HG02973 (cell line): ENCODE results near the gene RNF2.

Experiments
- ATAC-seq: cut with Tn5 transposase; IDR thresholded peaks from one replicate; pipeline ENCODE4 v1.9.1; 2021; ENCODE audit warnings: moderate library complexity; ENCODE audit not compliant: unreplicated experiment

The RNF2 gene

DNA sequence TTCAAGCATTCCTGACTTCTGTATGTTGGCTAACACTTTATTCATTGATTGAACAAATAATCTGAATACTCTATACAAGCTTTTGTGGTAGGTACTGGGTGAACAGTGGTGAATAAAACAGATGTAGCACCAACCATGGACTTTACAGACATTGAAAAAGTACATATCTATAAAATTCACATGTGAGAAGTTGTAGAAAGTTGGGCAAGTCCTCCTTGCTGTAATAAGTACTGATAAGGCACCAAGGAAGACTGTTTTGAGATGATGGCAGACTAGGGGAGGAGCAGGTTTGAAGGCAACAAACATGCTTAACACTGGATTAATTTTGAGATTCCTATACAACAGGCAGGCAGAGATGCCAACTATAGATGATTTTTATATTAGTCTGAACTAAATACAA, 42.4 kb downstream of the RNF2 start:
- no peak for ATAC-seq

DNA sequence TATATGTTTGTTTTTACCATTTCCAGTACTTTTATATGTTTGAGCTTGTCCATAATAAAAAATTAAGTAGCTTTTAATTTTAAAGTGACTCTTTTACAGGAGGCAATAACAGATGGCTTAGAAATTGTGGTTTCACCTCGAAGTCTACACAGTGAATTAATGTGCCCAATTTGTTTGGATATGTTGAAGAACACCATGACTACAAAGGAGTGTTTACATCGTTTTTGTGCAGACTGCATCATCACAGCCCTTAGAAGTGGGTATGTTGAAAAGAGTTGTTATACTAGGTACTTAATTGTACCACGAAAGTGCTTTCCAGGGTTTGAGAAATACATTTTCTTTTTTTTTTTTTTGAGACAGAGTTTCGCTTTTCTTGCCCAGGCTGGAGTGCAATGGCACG, 46.1 kb downstream of the RNF2 start:
- ATAC-seq: no peak

DNA sequence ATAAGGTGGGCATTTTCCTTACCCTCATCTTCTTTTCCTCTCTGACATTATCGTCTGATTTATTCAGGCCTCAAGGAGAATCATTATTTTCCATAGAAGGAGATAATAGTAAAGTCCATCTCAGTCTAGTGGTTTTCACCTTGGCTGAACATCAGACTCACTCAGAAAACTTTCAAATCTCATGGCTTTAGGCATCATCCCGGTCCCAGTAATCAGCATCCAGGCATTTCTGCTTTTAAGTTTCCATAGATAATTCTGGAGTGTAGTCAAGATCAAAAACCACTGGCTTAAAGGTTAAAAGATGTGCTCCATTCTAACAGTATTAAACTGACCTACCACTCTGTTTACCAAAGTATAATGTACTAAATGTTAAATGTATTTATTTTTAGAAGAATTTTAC, 49.4 kb downstream of the RNF2 start:
- ATAC-seq: no peak

DNA sequence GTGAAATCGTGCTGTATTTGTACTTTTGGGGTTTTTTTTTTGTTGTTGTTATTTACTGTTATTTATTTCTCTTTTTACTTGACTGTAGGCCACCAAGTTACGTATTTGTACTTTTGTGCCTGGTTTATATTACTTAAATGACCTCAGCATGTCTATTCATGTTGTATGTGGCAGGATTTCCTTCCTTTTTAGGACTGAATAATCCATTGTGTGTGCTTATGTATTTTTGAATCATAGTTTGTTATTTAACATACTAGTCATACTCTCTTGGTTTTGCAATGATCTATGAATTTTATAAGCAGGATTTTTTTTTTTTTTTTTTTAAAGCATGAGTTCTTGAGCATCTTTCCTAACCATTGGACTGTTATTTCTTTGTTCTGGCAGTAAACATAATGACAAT, 51.2 kb downstream of the RNF2 start:
- ATAC-seq: no peak

GRCh38 chr1:185104083-185104482, 58.7 kb downstream of the RNF2 start:
- ATAC-seq: no peak

DNA sequence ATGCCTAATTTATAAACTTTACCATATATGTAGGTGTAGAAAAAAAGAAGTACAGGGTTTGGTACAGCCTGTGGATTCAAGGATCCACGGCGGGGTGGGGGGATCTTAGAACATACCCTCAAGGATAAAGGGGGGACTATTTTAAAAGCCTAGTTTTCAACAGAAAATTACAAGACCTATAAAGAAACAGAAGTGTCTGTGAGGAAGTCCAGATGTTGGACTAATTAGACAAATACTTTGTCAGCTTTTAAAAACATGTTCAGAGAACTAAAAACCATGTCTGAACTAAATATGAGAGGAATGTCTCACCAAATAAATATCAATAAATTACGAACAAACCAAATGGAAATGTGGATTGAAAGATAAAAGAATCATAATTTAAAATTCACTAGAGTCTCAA, 59.8 kb downstream of the RNF2 start:
- no peak for ATAC-seq

GRCh38 chr1:185108321-185108720, 63.0 kb downstream of the RNF2 start:
- ATAC-seq: no peak

DNA sequence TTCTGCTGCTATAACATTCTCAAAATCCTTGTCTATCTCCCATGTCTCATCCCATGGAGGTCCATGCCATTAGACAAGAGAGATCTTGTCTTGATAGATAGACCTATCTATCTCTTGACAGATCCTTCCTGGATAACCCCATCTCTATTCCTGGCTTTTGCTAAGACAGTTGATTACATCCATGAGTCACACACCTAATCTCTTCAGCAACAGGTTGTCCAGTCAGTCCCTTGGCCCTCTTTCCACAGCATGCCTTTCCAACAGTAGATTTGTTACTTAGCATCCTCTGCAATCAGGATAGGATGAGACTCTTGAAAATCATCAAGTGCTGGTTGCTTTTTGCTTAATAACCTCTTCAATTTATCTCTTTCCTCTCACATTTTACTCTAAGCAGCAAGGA, 64.8 kb downstream of the RNF2 start:
- no peak for ATAC-seq

DNA sequence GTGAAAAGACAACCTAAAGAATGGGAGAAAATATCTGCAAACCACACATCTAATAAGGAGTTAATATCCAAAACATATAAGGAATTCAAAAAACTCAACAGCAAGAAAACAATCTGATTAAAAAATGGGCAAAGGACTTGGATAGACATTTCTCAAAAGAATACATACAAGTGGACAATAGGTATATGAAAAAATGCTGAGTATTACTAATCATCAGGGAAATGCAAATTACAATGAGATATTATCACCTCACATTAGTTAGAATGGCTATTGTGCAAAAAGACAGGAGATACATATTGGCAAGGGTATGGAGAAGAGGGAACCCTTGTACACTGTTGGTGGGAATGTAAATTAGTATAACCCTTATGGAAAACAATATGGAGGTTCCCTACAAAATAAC, 66.5 kb downstream of the RNF2 start:
- no peak for ATAC-seq

DNA sequence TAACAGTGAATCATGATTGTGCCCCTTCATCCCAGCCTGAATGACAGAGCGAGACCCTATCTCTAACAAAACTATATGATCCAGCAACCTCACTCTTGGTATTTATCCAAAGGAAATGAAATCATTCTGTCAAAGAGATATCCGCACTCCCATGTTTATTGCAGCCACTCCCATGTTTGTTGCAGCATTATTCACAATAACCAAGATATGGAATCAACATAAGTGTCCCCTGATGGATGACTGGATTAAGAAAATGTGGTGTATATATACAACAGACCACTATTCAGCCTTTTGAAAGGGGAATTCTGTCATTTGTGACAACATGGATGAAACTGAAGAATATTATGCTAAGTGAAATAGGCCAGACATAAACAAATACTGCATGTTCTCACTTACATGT, 67.0 kb downstream of the RNF2 start:
- ATAC-seq: no peak

DNA sequence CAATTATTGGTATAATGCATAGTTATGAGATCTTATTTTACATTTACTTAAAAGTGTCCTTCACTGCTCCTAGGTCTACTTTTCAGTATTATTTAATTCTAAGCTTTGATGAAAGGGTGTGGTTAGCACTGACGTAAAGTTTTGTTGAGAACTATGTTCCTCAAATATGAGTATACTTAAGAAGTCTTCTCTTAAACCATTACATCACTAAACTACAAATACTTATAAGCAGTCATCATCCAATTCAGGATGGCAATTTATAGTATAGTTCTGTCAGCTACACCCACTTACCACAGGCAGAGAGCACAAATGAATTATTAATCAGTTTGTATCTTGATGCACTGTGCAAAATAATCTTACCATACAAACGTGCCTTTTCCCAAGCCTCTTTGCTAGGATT, 84.3 kb downstream of the RNF2 start:
- no peak for ATAC-seq

DNA sequence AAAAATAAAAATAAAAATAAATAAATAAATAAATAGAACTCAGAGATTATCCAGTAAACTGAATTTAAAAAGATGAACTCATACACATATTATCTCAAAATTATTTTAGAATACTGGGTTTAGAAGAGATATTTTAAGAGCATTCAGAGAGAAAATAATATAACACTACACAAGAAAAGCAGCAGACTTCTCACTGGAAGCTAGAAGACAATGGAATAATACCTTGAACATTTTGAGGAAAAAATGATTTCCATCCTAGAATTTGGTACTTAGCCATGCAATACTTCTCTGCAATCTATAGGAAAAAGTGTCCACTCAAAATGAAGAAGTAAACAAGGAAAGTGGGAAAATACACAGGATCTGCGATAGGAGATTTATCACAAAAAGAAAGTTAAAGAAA, 87.2 kb downstream of the RNF2 start:
- no peak for ATAC-seq

GRCh38 chr1:185137896-185138545, 92.7 kb downstream of the RNF2 start:
- ATAC-seq: no peak

DNA sequence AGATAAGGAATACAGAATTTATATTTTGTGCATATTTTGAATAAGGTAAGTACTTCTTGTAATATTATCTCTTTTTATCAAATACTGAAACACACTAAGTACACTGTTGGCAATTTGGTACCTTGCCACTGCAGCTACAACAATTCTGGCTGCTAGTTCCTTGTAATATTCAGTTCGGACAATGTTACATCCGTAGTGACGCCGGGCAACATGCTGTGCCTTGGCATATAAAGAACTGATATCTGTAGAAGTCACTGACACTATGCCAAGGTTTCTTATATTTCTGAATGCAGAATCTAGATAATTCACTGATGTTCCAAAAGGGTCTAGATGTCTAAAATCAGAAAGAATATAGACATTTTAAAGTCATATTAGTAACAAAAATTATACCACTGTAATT, 93.9 kb downstream of the RNF2 start:
- ATAC-seq: no peak

GRCh38 chr1:185144233-185144632, 98.9 kb downstream of the RNF2 start:
- ATAC-seq: no peak

GRCh38 chr1:185151215-185151614, 105.9 kb downstream of the RNF2 start:
- ATAC-seq: no peak
